Tibial artery (tissue), 4 donors: ENCODE results near the gene NAPSA.

ENCODE experiments used
- DNase-seq, 2 donors: peaks; one replicate each; pipeline ENCODE4 v3.0.0-alpha.2; 2019
- H3K27ac ChIP-seq, 2 donors: fragments of 200-600 bp; sonication (generic) in 1 of 2; 1 replicate in 1 of 2; 2 replicates in 1 of 2; pipeline ENCODE4 v1.5.1; 2018 to 2019; ENCODE audit warnings: mild to moderate bottlenecking in 1 of 2
- H3K27me3 ChIP-seq, 2 donors: fragments of 200-600 bp; sonication (generic) in 1 of 2; one replicate each; pipeline versions ENCODE4 v1.5.1 to v1.6.0; 2016 to 2019
- H3K36me3 ChIP-seq, 3 donors: fragments of 200-600 bp; sonication (generic) in 2 of 3; one replicate each; pipeline ENCODE4 v1.5.1; 2016 to 2019; ENCODE audit warnings: mild to moderate bottlenecking in 2 of 3
- H3K4me1 ChIP-seq, 4 donors: fragments of 200-600 bp; sonication (generic) in 2 of 4; 1 replicate in 3 of 4; 2 replicates in 1 of 4; pipeline ENCODE4 v1.5.1; 2016 to 2019
- H3K4me3 ChIP-seq, 2 donors: fragments of 200-600 bp; sonication (generic) in 1 of 2; 1 replicate in 1 of 2; 2 replicates in 1 of 2; pipeline ENCODE4 v1.5.1; 2018 to 2019; ENCODE audit warnings: mild to moderate bottlenecking in 2 of 2
- H3K9me3 ChIP-seq, 3 donors: fragments of 200-600 bp; sonication (generic) in 1 of 3; one replicate each; pipeline ENCODE4 v1.5.1; 2016 to 2019
- intact Hi-C: fragments of 100-400 bp; cut with DNase I; formaldehyde crosslinking; loops from one replicate; pipeline ENCODE4 v1.15.0; 2023; ENCODE audit warnings: low total_unique reads
- TF ChIP-seq, protein P1 (sequence below), 2 experiments: fragments of 200-600 bp in 1 of 2; fragments of 450-650 bp in 1 of 2; IDR thresholded peaks; one replicate each; pipeline ENCODE4 v1.5.1; 2017 to 2019; ENCODE audit warnings: antibody characterized with exemption in 2 of 2, mild to moderate bottlenecking in 1 of 2, moderate library complexity in 1 of 2

The NAPSA gene

DNA sequence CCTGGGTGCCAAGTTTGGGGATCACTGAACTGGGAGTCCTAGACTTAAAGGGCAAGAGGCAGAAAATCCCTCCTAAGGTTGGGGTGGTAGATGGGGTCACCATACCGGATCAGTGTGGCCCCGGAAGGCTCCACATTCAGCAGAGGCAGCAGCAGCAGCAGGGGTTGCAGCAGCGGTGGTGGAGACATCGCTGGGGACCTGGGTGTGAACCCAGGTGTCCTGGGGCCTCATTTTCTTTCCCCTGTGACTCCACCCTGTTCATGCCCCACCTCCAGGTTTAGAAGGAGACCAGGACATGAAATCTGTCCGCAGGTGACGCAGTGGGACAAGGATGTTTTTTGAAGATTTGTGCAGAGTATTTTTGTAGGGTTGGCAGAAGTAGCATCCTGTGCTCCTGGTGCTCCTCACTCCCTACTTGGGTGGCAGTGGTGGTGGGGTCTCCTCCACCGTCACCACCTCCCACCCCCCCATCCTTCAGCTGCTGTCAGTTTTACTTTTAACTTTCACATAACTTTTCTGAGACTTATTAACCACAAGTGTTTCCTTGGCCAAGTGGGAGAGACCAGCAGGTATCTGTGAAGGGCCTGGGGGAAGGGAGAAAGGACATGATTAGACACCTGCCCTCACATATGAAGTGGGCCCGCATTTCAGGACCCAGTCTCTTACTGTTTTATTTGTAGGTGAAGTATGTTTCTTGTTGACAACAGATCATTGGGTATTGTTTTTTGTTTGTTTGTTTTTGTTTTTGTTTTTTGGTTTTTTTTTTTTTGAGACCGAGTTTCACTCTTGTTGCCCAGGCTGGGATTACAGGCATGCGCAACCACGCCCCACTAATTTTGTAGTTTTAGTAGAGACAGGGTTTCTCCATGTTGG is at the start of gene NAPSA:
TSS of gene NAPSA (minus strand) at position 206 of the 873 bp plus-strand sequence. CDS start at position 188, 18 bp downstream.
- no peaks in the 10 kb centered on the region for H3K36me3 ChIP-seq
- no peak for DNase-seq
- TF ChIP-seq, protein P1, sequence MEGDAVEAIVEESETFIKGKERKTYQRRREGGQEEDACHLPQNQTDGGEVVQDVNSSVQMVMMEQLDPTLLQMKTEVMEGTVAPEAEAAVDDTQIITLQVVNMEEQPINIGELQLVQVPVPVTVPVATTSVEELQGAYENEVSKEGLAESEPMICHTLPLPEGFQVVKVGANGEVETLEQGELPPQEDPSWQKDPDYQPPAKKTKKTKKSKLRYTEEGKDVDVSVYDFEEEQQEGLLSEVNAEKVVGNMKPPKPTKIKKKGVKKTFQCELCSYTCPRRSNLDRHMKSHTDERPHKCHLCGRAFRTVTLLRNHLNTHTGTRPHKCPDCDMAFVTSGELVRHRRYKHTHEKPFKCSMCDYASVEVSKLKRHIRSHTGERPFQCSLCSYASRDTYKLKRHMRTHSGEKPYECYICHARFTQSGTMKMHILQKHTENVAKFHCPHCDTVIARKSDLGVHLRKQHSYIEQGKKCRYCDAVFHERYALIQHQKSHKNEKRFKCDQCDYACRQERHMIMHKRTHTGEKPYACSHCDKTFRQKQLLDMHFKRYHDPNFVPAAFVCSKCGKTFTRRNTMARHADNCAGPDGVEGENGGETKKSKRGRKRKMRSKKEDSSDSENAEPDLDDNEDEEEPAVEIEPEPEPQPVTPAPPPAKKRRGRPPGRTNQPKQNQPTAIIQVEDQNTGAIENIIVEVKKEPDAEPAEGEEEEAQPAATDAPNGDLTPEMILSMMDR (IDR thresholded peaks at IDR 0.05): no peak
- no peak within 1 kb of the TSS for H3K27ac ChIP-seq
- no peaks in the 10 kb centered on the region for H3K27me3 ChIP-seq
- no peaks in the 10 kb centered on the region for H3K9me3 ChIP-seq
- no peak within 1 kb of the TSS for H3K4me3 ChIP-seq
- peaks cover 0 to 6% (median 0%) of the 10 kb centered on the region in 4 donors for H3K4me1 ChIP-seq
- intact Hi-C loops: no loop called here

DNA sequence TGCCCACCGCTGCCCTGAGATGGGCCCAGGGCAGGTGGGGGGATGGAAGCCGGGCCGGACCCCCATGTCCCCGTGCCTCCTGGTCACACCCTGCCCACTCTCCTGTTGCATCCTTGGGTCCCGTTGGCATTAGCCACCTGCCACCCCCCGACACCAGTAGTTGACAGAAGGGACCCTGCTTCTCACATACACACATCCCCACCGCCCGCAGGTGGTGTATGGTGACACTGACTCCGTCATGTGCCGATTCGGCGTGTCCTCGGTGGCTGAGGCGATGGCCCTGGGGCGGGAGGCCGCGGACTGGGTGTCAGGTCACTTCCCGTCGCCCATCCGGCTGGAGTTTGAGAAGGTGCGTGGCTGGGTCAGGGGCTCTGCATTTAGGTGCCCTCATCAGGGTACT is 48.1 kb upstream of the NAPSA start:
- no peak for DNase-seq
- intact Hi-C loops: no loop called here
- Histone ChIP-seq H3K4me3 (no peak overlapping the region), H3K27ac (no peak overlapping the region), H3K9me3 (no peaks in the 10 kb centered on the region), H3K27me3 (peaks cover 0 to 21% of the 10 kb centered on the region in 2 donors), H3K4me1 (peaks cover 0 to 10% (median 5%) of the 10 kb centered on the region in 4 donors), H3K36me3 (peaks cover 5 to 34% (median 15%) of the 10 kb centered on the region in 3 donors)
- TF ChIP-seq, protein P1 (IDR thresholded peaks at IDR 0.05): no peak

DNA sequence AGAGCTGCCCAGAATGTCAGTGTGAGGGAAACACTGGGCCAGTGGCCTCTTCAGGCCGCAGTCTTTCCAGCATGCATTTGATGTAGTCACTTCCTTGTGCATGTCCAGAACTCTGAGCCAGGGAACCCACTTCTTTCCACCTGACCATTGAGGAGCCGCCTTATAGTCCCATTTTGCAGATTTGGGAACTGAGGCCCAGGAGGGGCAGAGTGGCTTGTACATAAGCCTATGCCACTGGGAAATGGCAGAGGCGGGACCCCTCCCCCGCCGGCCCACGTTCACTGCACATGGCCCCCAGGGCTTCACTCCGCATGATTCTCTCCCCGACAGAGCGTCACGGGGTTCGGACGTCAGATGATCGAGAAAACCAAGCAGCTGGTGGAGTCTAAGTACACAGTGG is 47.7 kb upstream of the NAPSA start:
- H3K9me3 ChIP-seq: no peaks in the 10 kb centered on the region
- peaks cover 5 to 39% (median 15%) of the 10 kb centered on the region in 3 donors for H3K36me3 ChIP-seq
- peaks cover 0 to 9% (median 3%) of the 10 kb centered on the region in 4 donors for H3K4me1 ChIP-seq
- TF ChIP-seq, protein P1 (IDR thresholded peaks at IDR 0.05): no peak
- H3K27ac ChIP-seq: no peak overlapping the region
- H3K27me3 ChIP-seq: peaks cover 0 to 16% of the 10 kb centered on the region in 2 donors
- no peak overlapping the region for H3K4me3 ChIP-seq
- DNase-seq: no peak
- intact Hi-C loops: no loop called here

DNA sequence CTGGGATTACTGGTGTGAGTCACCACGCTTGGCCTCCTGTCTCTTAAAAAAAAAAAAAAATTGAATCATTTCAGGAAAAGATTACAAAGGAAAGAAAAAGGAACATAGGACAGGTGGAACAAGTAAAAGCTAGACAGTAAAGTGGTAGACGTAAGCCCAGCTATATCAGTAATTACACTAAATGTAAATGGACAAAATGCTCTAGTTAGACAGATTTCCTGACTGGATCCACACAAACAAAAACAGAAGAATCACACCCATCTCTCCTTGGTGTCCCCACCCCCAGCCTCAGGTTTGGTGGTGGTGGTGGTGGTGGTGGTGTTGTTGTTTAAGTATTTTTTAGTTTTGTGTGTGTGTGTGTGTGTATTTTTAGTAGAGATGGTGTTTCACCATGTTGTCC is 47.0 kb upstream of the NAPSA start:
- peaks cover 0 to 9% of the 10 kb centered on the region in 2 donors for H3K27me3 ChIP-seq

DNA sequence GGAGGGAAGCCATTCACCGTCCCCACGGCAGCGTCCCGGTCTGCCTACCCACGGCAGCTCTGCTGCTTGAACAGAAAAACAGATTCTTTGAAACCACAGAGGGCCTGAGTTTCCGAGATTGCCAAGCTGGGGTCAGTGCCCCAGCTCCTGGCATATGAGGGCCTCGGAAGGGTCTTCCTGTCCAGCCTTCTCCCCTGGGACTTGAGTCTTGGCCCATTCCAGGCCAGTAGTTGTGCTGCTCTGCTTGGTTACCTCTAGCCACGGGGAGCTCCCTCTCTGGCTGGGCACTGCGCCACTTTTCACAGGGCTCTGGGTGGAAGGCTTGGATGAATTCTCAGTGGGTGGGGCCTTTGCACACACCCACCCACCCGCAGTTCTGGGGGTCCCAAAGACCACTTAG is 44.7 kb upstream of the NAPSA start:
- Histone ChIP-seq H3K27me3 (no peaks in the 10 kb centered on the region), H3K27ac (no peak overlapping the region), H3K36me3 (peaks cover 5 to 57% (median 22%) of the 10 kb centered on the region in 3 donors), H3K4me1 (peaks cover 0 to 7% (median 3%) of the 10 kb centered on the region in 4 donors), H3K9me3 (no peaks in the 10 kb centered on the region), H3K4me3 (no peak overlapping the region)
- TF ChIP-seq, protein P1 (IDR thresholded peaks at IDR 0.05): no peak
- no peak for DNase-seq
- intact Hi-C loops: no loop called here

More for the DNA sequence above, 47.0 kb upstream of the NAPSA start:
- no peak overlapping the region for H3K27ac ChIP-seq
- DNase-seq: no peak
- TF ChIP-seq, protein P1 (IDR thresholded peaks at IDR 0.05): no peak
- H3K36me3 ChIP-seq: peaks cover 5 to 42% (median 15%) of the 10 kb centered on the region in 3 donors
- peaks cover 0 to 9% (median 3%) of the 10 kb centered on the region in 4 donors for H3K4me1 ChIP-seq
- intact Hi-C loops: no loop called here
- no peak overlapping the region for H3K4me3 ChIP-seq
- H3K9me3 ChIP-seq: no peaks in the 10 kb centered on the region
